GM13977 (cell line): ENCODE measurements around the gene PRRX2.

Source experiments
- DNase-seq: peaks from one replicate; pipeline ENCODE4 v3.0.0; 2012; ENCODE audit warnings: low spot score
- in situ Hi-C: fragments of 300-500 bp; cut with MboI; formaldehyde crosslinking; loops from one replicate; pipeline ENCODE4 v1.12.0; 2022; ENCODE audit warnings: low sequenced_read_pairs, low pct_unique_long_range_greater_than_20kb, mixed read lengths, inconsistent platforms; ENCODE audit not compliant: unreplicated experiment
- TF ChIP-seq, protein P1 (sequence below): IDR thresholded peaks from 2 replicates; pipeline ENCODE4 v1.5.1; 2012; ENCODE audit warnings: mild to moderate bottlenecking, control low read depth; ENCODE audit not compliant: insufficient read depth; ENCODE audit errors: extremely low read depth, missing control alignments

PRRX2 gene

DNA sequence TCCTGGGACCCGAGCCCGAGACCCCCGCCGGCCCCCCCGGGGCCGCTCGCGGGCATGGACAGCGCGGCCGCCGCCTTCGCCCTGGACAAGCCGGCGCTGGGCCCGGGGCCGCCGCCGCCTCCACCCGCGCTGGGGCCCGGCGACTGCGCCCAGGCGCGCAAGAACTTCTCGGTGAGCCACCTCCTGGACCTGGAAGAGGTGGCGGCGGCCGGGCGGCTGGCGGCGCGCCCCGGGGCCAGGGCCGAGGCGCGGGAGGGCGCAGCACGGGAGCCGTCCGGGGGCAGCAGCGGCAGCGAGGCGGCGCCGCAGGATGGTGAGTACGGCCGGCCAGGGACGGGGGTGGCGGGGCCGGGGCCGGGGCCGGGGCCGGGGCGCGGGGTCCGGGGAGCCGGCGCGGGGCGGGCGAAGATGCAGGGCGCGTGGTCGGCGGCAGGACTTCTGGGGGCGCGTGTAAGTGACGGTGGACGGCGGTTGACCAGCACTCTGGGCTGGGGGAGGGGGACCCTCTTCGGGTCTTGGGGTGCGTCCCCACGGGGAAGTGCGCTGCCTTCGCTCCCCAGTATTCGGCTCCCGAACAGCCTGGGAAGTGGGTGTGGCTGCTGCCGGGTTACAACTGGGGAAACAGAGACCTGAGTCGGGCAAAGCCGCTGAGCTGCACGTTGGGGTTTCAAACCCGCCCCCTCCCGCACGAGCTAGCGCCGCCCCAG lies 520 bp downstream of the PRRX2 start:
- no peak for DNase-seq
- in situ Hi-C loops = loop anchor here (25.0 kb wide), 1 partner anchor 121 kb away; no protein-coding TSS in a partner anchor

DNA sequence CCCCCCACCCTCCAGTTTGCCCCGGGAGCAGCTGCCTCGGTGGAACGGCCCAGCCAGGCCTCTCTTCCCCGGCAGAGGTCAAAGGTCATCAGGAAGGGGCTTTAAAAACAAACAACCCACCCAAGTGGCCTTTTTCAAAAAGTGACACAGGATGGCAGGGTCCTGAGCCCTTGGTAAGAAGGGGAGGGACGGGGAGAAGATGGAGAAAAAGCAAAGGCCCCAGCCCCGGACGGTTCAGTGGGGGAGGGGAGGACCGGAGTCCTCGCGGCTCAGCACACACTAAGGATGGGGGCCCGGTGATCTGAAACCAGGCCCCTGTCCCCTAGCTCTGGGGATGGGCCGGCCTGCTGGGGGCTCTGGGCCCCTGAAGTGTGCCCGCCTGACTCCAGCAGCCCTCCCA lies 1.1 kb downstream of the PRRX2 start:
- TF ChIP-seq, protein P1, sequence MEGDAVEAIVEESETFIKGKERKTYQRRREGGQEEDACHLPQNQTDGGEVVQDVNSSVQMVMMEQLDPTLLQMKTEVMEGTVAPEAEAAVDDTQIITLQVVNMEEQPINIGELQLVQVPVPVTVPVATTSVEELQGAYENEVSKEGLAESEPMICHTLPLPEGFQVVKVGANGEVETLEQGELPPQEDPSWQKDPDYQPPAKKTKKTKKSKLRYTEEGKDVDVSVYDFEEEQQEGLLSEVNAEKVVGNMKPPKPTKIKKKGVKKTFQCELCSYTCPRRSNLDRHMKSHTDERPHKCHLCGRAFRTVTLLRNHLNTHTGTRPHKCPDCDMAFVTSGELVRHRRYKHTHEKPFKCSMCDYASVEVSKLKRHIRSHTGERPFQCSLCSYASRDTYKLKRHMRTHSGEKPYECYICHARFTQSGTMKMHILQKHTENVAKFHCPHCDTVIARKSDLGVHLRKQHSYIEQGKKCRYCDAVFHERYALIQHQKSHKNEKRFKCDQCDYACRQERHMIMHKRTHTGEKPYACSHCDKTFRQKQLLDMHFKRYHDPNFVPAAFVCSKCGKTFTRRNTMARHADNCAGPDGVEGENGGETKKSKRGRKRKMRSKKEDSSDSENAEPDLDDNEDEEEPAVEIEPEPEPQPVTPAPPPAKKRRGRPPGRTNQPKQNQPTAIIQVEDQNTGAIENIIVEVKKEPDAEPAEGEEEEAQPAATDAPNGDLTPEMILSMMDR = no peak
- no peak for DNase-seq
- in situ Hi-C loops = loop anchor here (25.0 kb wide), 1 partner anchor 121 kb away; no protein-coding TSS in a partner anchor

More for the DNA sequence above, 520 bp downstream of the PRRX2 start:
- TF ChIP-seq, protein P1 = no peak

DNA sequence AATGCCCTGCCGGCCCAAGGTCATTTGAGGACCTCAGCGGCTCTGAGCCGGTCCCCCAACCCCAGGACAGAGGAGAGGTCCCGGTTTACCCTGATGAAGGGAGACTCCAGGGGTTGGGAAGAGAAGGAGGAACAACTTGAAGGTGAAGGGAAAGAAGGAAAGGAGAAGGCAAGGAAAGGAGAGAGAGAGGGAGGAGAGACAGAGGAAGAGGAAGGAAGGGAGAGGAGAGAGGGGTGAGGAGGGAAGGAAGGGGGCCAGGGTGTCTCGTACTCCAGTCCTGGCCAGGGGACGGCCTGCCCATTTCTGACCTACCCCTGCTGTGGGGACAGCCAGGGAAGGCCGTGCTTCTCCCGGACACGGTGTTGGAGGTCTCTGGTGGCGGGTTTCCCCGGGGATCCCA lies 1.9 kb downstream of the PRRX2 start:
- in situ Hi-C loops = loop anchor here (25.0 kb wide), 1 partner anchor 120 kb away; no protein-coding TSS in a partner anchor
- TF ChIP-seq, protein P1 = no peak
- DNase-seq = no peak

DNA sequence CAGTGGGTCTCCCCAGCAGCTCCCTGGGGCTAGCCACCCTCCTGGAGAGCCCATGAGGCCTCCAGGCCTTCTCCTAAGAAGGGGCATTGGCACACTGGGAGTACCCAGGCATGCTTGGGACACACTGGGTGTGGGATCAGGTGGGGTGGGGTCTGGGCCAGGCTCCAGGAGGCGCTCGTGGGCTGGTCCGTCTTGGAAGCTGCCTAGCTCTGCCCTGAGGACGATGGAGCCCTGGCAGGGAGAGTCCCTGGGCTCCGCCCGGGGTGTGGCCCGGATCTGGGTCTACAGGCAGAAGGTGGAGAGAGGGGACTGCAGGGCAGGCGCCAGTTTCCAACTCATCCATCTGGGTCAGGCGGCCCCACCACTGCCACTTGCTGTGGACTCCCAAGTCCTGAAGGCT lies 2.4 kb downstream of the PRRX2 start:
- no peak for DNase-seq
- in situ Hi-C loops = loop anchor here (25.0 kb wide), 1 partner anchor 119 kb away; no protein-coding TSS in a partner anchor
- TF ChIP-seq, protein P1 = no peak

DNA sequence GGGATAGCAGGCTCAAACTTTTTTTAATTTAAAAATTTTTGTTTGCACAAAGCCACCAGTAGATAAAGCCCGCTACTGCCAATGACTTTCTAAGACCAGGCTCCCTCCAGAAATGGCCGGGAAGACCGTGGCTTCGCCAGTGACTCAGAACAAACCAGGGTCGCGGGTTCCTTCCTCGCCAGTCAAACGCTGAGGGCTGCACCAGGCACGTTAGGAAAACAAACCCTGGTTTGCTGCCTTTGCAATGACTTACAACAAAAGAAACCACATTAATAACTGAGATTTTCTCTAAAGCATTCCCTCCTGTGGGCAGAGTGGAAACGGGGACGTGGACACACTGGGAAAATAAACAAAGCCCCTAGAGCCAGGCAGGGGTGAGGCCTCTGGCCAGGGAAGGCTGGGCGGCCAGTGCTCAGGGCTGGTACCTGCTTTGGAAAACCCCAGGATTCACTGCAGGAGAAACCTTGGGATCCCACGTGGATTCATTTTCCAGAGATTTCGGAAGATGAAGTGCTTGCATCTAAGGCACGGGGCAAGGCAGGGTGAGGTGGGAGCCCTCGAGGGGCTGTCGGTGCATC lies 3.8 kb downstream of the PRRX2 start:
- no peak for DNase-seq
- in situ Hi-C loops = loop anchor here (25.0 kb wide), 1 partner anchor 118 kb away; no protein-coding TSS in a partner anchor
- TF ChIP-seq, protein P1 = no peak

DNA sequence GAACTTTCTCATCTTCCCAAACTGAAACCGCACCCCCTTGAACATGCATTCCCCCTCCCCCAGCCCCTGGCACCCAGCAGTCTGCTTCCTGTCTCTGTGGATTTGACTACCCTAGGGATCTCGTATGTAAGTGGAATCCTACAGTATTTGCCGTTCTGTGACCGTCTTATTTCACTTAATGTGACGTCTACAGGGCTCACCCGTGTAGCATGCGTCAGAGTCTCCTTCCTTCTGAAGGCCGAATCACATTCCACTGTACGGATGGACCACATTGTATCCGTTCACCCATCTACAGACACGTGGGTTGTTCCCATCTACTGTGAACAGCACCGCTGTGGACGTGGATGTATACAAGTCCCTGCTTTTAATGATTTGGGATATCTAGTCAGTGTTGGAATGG lies 4.5 kb downstream of the PRRX2 start:
- DNase-seq = no peak
- in situ Hi-C loops = loop anchor here (25.0 kb wide), 1 partner anchor 117 kb away; no protein-coding TSS in a partner anchor
- TF ChIP-seq, protein P1 = no peak
